MCF 10A (cell line): ENCODE data around the gene PTPRO. TPM values are rescaled to one million over a fixed set of nuclear protein-coding genes. Genes with fewer than 3 reads are reported as not detected.

Experiments used
- BruUV-seq: library from RNA; stranded (reverse); fragments of 400-500 nt; replicated peaks from 2 replicates; lab custom pipeline; 2021; lab: Mats Ljungman, UMichigan
- CTCF ChIA-PET: fragments of 300-600 bp; sonication (Branson Sonifier 250); formaldehyde crosslinking; extraction: SDS; loops from one replicate; lab custom pipeline; 2021; ENCODE audit warnings: antibody characterized with exemption, inconsistent platforms; lab: Yijun Ruan, JAX
- POLR2A ChIA-PET: fragments of 300-600, 350-650 bp; sonication (Branson Sonifier 250); formaldehyde crosslinking; extraction: SDS; loops from one replicate; lab custom pipeline; 2020; ENCODE audit warnings: antibody characterized with exemption, inconsistent platforms; lab: Yijun Ruan, JAX
- DNase-seq: peaks from one replicate; pipeline ENCODE4 v3.0.0-alpha.2; 2018; ENCODE audit not compliant: unreplicated experiment
- H3K27ac Mint-ChIP-seq: one replicate; pipeline ENCODE4 v1.8.0; 2022; ENCODE audit warnings: mild to moderate bottlenecking, low read depth, mixed read lengths; ENCODE audit not compliant: unreplicated experiment
- H3K27me3 Mint-ChIP-seq: one replicate; pipeline ENCODE4 v1.8.0; 2022; ENCODE audit warnings: mixed read lengths; ENCODE audit not compliant: insufficient read depth, unreplicated experiment
- H3K36me3 Mint-ChIP-seq: one replicate; pipeline ENCODE4 v1.8.0; 2022; ENCODE audit warnings: mild to moderate bottlenecking, moderate library complexity, mixed read lengths; ENCODE audit not compliant: insufficient read depth, unreplicated experiment
- H3K4me1 Mint-ChIP-seq: one replicate; pipeline ENCODE4 v1.8.0; 2022; ENCODE audit warnings: mixed read lengths; ENCODE audit not compliant: insufficient read depth, unreplicated experiment
- H3K4me3 Mint-ChIP-seq: one replicate; pipeline ENCODE4 v1.8.0; 2022; ENCODE audit warnings: mild to moderate bottlenecking, moderate library complexity, mixed read lengths; ENCODE audit not compliant: unreplicated experiment
- H3K9me3 Mint-ChIP-seq: one replicate; pipeline ENCODE4 v1.8.0; 2022; ENCODE audit warnings: mixed read lengths; ENCODE audit not compliant: unreplicated experiment
- intact Hi-C: fragments of 100-400 bp; cut with micrococcal nuclease; formaldehyde crosslinking; loops from 2 replicates; pipeline ENCODE4 v1.14.1; 2022
- total RNA-seq: library from RNA; stranded (reverse); gene quantifications from 2 replicates; pipeline ENCODE4 v1.2.3, GENCODE V29; 2022
- TF ChIP-seq, protein P1 (sequence below): fragments of 200-600 bp; IDR thresholded peaks from one replicate; pipeline ENCODE4 v1.8.0; 2022; ENCODE audit warnings: antibody characterized with exemption, mild to moderate bottlenecking; ENCODE audit not compliant: unreplicated experiment

PTPRO gene
- total RNA-seq, 1 experiment from 2014 or later = 2.2 TPM

DNA sequence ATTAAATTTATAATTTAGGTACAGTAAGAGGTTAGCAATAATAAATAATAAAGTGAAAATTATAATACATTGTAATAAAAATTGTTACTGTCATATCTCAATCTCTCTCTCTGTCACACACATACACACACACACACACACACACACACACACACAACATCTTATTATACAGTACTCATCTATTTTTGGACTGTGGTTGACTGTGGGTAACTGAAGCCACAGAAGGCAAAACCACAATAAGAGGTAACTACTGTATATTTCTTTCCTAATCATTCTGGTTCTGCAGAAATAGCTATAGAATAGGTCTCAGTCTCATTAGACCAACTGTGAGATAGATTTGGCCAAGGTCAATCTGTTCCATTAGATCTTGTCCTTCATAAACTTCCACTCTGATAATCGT, 33.1 kb upstream of the PTPRO start:
- TF ChIP-seq, protein P1, sequence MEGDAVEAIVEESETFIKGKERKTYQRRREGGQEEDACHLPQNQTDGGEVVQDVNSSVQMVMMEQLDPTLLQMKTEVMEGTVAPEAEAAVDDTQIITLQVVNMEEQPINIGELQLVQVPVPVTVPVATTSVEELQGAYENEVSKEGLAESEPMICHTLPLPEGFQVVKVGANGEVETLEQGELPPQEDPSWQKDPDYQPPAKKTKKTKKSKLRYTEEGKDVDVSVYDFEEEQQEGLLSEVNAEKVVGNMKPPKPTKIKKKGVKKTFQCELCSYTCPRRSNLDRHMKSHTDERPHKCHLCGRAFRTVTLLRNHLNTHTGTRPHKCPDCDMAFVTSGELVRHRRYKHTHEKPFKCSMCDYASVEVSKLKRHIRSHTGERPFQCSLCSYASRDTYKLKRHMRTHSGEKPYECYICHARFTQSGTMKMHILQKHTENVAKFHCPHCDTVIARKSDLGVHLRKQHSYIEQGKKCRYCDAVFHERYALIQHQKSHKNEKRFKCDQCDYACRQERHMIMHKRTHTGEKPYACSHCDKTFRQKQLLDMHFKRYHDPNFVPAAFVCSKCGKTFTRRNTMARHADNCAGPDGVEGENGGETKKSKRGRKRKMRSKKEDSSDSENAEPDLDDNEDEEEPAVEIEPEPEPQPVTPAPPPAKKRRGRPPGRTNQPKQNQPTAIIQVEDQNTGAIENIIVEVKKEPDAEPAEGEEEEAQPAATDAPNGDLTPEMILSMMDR = no peak
- no peak for DNase-seq
- no peak overlapping the region for H3K4me3 Mint-ChIP-seq
- no TSS peak for BruUV-seq
- intact Hi-C loops = no loop called here
- H3K27ac Mint-ChIP-seq = no peak overlapping the region
- H3K36me3 Mint-ChIP-seq = no peaks in the 10 kb centered on the region
- no peaks in the 10 kb centered on the region for H3K9me3 Mint-ChIP-seq
- no peaks in the 10 kb centered on the region for H3K4me1 Mint-ChIP-seq
- H3K27me3 Mint-ChIP-seq = no peaks in the 10 kb centered on the region
- ChIA-PET CTCF (interaction anchor here (0.6 to 1.3 kb wide), 3 partner anchors 22 to 355 kb away, joined by 3 to 6 read pairs (median 3); no protein-coding TSS in a partner anchor), POLR2A (interaction anchor here (0.6 kb wide), 2 partner anchors 168 to 243 kb away, joined by 3 read pairs; no protein-coding TSS in a partner anchor)

- H3K9me3 Mint-ChIP-seq = peaks cover 10% of the 10 kb centered on the region
- ChIA-PET CTCF (interaction anchor here (0.6 to 1.1 kb wide), 2 partner anchors 12 to 1869 kb away, joined by 3 read pairs; no protein-coding TSS in a partner anchor), POLR2A (no interaction called here)
- BruUV-seq = no TSS peak
- H3K4me1 Mint-ChIP-seq = no peaks in the 10 kb centered on the region
- TF ChIP-seq, protein P1 = no peak
- no peaks in the 10 kb centered on the region for H3K27me3 Mint-ChIP-seq
- no peak overlapping the region for H3K27ac Mint-ChIP-seq
- no peak for DNase-seq
- H3K4me3 Mint-ChIP-seq = no peak overlapping the region
- intact Hi-C loops = no loop called here
- H3K36me3 Mint-ChIP-seq = no peaks in the 10 kb centered on the region
Measured at GRCh38 chr12:15293731-15294130, 28.6 kb upstream of the PTPRO start.

GRCh38 chr12:15299947-15300346, 22.4 kb upstream of the PTPRO start:
- no peak overlapping the region for H3K4me3 Mint-ChIP-seq
- H3K4me1 Mint-ChIP-seq = no peaks in the 10 kb centered on the region
- DNase-seq = no peak
- H3K27ac Mint-ChIP-seq = no peak overlapping the region
- POLR2A ChIA-PET = no interaction called here
- BruUV-seq = no TSS peak
- intact Hi-C loops = no loop called here
- TF ChIP-seq, protein P1 = no peak
- no peaks in the 10 kb centered on the region for H3K36me3 Mint-ChIP-seq
- no peaks in the 10 kb centered on the region for H3K27me3 Mint-ChIP-seq
- CTCF ChIA-PET = interaction anchor here (0.6 kb wide), 1 partner anchor 144 kb away, joined by 3 read pairs; no protein-coding TSS in a partner anchor
- peaks cover 37% of the 10 kb centered on the region for H3K9me3 Mint-ChIP-seq

DNA sequence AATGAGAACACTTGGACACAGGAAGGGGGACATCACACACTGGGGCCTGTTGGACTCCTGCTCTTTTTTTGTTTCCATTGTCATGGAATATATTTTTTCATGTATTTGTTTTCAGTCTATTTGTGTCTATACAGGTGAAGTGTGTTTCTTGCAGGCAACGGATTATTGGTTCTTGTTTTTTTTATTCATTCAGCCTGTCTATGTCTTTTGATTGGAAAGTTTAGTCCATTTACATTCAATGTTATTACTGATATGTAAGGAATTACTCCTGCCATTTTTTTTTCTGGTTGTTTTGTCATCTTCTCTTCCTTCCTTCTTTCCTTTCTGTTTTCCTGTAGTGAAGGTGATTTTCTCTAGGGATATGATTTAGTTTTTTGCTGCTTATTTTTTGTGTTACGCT, 18.0 kb upstream of the PTPRO start:
- Mint-ChIP-seq H3K36me3 (no peaks in the 10 kb centered on the region), H3K27me3 (no peaks in the 10 kb centered on the region), H3K4me1 (no peaks in the 10 kb centered on the region), H3K27ac (no peak overlapping the region), H3K4me3 (no peak overlapping the region), H3K9me3 (peaks cover 27% of the 10 kb centered on the region)
- ChIA-PET POLR2A (interaction anchor here (1.6 kb wide), 1 partner anchor 28 kb away, joined by 3 read pairs; no protein-coding TSS in a partner anchor), CTCF (no interaction called here)
- no peak for DNase-seq
- TF ChIP-seq, protein P1 = no peak
- intact Hi-C loops = no loop called here
- no TSS peak for BruUV-seq
